Adrenal gland (tissue), 5 donors: ENCODE results near the gene C9orf78.

Experiments used
- POLR2A ChIP-seq, 2 donors: fragments of 450-650 bp; IDR thresholded peaks; one replicate each; pipeline ENCODE4 v1.6.1; 2017; ENCODE audit warnings: antibody characterized with exemption in 2 of 2, mild to moderate bottlenecking in 2 of 2, moderate library complexity in 1 of 2
- TF ChIP-seq, protein P1 (sequence below), 6 experiments: fragments of 450-650 bp in 4 of 6; fragments of 200-600 bp in 2 of 6; sonication (generic) in 1 of 6; IDR thresholded peaks; 1 replicate in 5 of 6; 2 replicates in 1 of 6; pipeline versions ENCODE4 v1.5.1 to v1.8.0; 2016 to 2021; ENCODE audit warnings: antibody characterized with exemption in 6 of 6, mild to moderate bottlenecking in 2 of 6, moderate library complexity in 1 of 6
- donor health status: DM: no; HTN: no; CAD: no.

GRCh38 chr9:129812385-129812784 lies 22.7 kb downstream of the C9orf78 start:
- TF ChIP-seq, protein P1, sequence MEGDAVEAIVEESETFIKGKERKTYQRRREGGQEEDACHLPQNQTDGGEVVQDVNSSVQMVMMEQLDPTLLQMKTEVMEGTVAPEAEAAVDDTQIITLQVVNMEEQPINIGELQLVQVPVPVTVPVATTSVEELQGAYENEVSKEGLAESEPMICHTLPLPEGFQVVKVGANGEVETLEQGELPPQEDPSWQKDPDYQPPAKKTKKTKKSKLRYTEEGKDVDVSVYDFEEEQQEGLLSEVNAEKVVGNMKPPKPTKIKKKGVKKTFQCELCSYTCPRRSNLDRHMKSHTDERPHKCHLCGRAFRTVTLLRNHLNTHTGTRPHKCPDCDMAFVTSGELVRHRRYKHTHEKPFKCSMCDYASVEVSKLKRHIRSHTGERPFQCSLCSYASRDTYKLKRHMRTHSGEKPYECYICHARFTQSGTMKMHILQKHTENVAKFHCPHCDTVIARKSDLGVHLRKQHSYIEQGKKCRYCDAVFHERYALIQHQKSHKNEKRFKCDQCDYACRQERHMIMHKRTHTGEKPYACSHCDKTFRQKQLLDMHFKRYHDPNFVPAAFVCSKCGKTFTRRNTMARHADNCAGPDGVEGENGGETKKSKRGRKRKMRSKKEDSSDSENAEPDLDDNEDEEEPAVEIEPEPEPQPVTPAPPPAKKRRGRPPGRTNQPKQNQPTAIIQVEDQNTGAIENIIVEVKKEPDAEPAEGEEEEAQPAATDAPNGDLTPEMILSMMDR (IDR thresholded peaks at IDR 0.05) = no peak
- TF ChIP-seq POLR2A (IDR thresholded peaks at IDR 0.05) = no peak
